ENCODE data around the gene CDK1.

GRCh38 chr10:60820093-60820754 lies 41.9 kb downstream of the CDK1 start:
- TF ChIP-seq CTCF (IDR thresholded peaks at IDR 0.05; ENCODE audit: insufficient read depth, low read depth, low read length) (peak; percentile 49), EZH2 (IDR thresholded peaks at IDR 0.05; ENCODE audit: insufficient read depth, low read length) (no peak)

All from astrocyte (in vitro differentiated cells and primary cell).